ENCODE data around the gene IL3RA.

DNA sequence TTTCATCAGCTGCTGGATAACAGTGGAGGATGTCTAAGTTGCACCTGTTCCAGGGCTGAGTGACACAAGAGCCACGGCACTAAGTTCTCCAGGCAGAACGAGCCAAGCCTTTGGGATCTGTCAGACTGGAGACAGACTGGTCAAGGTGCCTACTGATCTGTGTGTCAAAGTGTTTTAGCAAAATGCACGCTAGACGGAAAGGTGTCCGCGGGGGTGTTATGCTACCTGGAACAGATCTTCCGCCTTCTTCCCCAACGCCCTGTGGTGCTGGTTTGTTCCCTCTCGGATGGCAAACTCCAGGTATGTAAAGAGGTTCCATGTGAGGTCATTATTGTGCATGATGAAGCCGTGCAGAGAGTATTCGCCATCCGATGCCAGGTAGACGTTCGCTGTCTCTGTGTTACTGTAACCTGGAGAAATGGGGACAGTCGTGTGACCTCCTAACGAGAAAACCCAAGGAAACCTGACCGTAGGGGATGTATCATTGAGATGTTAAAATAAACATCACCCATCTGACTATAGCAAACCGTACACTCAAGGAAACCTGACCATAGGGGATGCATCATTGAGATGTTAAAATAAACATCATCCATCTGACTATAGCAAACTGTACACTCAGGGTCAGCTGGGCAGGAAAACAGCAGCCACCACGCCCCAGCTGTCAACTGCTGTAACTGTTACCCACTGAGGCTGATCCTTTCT lies 85.0 kb downstream of the IL3RA start:
- TF ChIP-seq, protein P1, sequence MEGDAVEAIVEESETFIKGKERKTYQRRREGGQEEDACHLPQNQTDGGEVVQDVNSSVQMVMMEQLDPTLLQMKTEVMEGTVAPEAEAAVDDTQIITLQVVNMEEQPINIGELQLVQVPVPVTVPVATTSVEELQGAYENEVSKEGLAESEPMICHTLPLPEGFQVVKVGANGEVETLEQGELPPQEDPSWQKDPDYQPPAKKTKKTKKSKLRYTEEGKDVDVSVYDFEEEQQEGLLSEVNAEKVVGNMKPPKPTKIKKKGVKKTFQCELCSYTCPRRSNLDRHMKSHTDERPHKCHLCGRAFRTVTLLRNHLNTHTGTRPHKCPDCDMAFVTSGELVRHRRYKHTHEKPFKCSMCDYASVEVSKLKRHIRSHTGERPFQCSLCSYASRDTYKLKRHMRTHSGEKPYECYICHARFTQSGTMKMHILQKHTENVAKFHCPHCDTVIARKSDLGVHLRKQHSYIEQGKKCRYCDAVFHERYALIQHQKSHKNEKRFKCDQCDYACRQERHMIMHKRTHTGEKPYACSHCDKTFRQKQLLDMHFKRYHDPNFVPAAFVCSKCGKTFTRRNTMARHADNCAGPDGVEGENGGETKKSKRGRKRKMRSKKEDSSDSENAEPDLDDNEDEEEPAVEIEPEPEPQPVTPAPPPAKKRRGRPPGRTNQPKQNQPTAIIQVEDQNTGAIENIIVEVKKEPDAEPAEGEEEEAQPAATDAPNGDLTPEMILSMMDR (IDR thresholded peaks at IDR 0.05) = no peak
- TF ChIP-seq NRF1 (IDR thresholded peaks at IDR 0.05; ENCODE audit: low read depth, low read length) (no peak), EZH2phosphoT487 (IDR thresholded peaks at IDR 0.05; ENCODE audit: borderline replicate concordance, low read depth) (no peak), YY1 (IDR thresholded peaks at IDR 0.05; ENCODE audit: low read depth) (no peak), SIN3A (IDR thresholded peaks at IDR 0.05; ENCODE audit: borderline replicate concordance, low read depth, low read length) (no peak), SMC3 (IDR thresholded peaks at IDR 0.05; ENCODE audit: low read depth, low read length) (no peak), TAF1 (IDR thresholded peaks at IDR 0.05; ENCODE audit: borderline replicate concordance, low read depth, low read length) (no peak), TEAD4 (IDR thresholded peaks at IDR 0.05; ENCODE audit: borderline replicate concordance, insufficient read depth) (no peak), POLR2AphosphoS5 (IDR thresholded peaks at IDR 0.05; ENCODE audit: low read depth, low read length) (no peak), RCOR1 (IDR thresholded peaks at IDR 0.05; ENCODE audit: low read length) (no peak), CHD2 (IDR thresholded peaks at IDR 0.05; ENCODE audit: low read length, partially characterized antibody) (no peak)
- TF ChIP-seq, protein P2, sequence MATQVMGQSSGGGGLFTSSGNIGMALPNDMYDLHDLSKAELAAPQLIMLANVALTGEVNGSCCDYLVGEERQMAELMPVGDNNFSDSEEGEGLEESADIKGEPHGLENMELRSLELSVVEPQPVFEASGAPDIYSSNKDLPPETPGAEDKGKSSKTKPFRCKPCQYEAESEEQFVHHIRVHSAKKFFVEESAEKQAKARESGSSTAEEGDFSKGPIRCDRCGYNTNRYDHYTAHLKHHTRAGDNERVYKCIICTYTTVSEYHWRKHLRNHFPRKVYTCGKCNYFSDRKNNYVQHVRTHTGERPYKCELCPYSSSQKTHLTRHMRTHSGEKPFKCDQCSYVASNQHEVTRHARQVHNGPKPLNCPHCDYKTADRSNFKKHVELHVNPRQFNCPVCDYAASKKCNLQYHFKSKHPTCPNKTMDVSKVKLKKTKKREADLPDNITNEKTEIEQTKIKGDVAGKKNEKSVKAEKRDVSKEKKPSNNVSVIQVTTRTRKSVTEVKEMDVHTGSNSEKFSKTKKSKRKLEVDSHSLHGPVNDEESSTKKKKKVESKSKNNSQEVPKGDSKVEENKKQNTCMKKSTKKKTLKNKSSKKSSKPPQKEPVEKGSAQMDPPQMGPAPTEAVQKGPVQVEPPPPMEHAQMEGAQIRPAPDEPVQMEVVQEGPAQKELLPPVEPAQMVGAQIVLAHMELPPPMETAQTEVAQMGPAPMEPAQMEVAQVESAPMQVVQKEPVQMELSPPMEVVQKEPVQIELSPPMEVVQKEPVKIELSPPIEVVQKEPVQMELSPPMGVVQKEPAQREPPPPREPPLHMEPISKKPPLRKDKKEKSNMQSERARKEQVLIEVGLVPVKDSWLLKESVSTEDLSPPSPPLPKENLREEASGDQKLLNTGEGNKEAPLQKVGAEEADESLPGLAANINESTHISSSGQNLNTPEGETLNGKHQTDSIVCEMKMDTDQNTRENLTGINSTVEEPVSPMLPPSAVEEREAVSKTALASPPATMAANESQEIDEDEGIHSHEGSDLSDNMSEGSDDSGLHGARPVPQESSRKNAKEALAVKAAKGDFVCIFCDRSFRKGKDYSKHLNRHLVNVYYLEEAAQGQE (IDR thresholded peaks at IDR 0.05; ENCODE audit: low read depth, low read length) = no peak
- TF ChIP-seq, protein P3, sequence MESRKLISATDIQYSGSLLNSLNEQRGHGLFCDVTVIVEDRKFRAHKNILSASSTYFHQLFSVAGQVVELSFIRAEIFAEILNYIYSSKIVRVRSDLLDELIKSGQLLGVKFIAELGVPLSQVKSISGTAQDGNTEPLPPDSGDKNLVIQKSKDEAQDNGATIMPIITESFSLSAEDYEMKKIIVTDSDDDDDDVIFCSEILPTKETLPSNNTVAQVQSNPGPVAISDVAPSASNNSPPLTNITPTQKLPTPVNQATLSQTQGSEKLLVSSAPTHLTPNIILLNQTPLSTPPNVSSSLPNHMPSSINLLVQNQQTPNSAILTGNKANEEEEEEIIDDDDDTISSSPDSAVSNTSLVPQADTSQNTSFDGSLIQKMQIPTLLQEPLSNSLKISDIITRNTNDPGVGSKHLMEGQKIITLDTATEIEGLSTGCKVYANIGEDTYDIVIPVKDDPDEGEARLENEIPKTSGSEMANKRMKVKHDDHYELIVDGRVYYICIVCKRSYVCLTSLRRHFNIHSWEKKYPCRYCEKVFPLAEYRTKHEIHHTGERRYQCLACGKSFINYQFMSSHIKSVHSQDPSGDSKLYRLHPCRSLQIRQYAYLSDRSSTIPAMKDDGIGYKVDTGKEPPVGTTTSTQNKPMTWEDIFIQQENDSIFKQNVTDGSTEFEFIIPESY (IDR thresholded peaks at IDR 0.05; ENCODE audit: borderline replicate concordance, low read depth) = no peak
- TF ChIP-seq, protein P4, sequence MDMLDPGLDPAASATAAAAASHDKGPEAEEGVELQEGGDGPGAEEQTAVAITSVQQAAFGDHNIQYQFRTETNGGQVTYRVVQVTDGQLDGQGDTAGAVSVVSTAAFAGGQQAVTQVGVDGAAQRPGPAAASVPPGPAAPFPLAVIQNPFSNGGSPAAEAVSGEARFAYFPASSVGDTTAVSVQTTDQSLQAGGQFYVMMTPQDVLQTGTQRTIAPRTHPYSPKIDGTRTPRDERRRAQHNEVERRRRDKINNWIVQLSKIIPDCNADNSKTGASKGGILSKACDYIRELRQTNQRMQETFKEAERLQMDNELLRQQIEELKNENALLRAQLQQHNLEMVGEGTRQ (IDR thresholded peaks at IDR 0.05; ENCODE audit: borderline replicate concordance, low read depth, low read length) = no peak

Measured in SK-N-SH (cell line).